IPS DF 6.9 (cell line): ENCODE data around the gene INO80C.
"Not testable (repeated sequence)": the region's sequence is repeated elsewhere in the genome, so short reads cannot be mapped to it uniquely, and the experiment has no call there.

Experiments
- DNase-seq: peaks from one replicate; pipeline ENCODE4 v3.0.0-alpha.2; 2013; ENCODE audit warnings: low read depth, low spot score
- H3K27ac ChIP-seq: one replicate; pipeline ENCODE4 v1.5.1; 2013; ENCODE audit warnings: low read length, control low read depth
- H3K27me3 ChIP-seq: 2 replicates; pipeline ENCODE4 v1.6.1; 2013; ENCODE audit warnings: mild to moderate bottlenecking, low read length; ENCODE audit not compliant: control insufficient read depth, insufficient read depth
- H3K36me3 ChIP-seq: 2 replicates; pipeline ENCODE4 v1.6.1; 2013; ENCODE audit warnings: low read length; ENCODE audit not compliant: control insufficient read depth, insufficient read depth
- H3K4me1 ChIP-seq: 2 replicates; pipeline ENCODE4 v1.6.1; 2013; ENCODE audit warnings: low read length; ENCODE audit not compliant: control insufficient read depth, insufficient read depth
- H3K4me3 ChIP-seq: 2 replicates; pipeline ENCODE4 v1.5.1; 2013; ENCODE audit warnings: mild to moderate bottlenecking, low read length
- H3K9me3 ChIP-seq: 2 replicates; pipeline ENCODE4 v1.6.1; 2013; ENCODE audit warnings: low read length, inconsistent platforms; ENCODE audit not compliant: control insufficient read depth, insufficient read depth
- WGBS: extraction: QIAGEN DNeasy Blood & Tissue Kit; methylation state at CpG from one replicate; pipeline ENCODE4 v1.1.7; 2013; ENCODE audit warnings: mixed read lengths, missing lambda C conversion rate; ENCODE audit not compliant: insufficient read length, insufficient coverage; 5-methylcytosine and 5-hydroxymethylcytosine counted together

The INO80C gene

GRCh38 chr18:35489913-35490490 lies 7.8 kb downstream of the INO80C start:
- Histone ChIP-seq H3K9me3 (no peaks in the 10 kb centered on the region), H3K27ac (no peak overlapping the region), H3K4me3 (no peak overlapping the region), H3K4me1 (peaks cover 10% of the 10 kb centered on the region; the same call in 1 of the 2 replicates), H3K27me3 (no peaks in the 10 kb centered on the region), H3K36me3 (no peaks in the 10 kb centered on the region)
- WGBS = no CpG with 5 or more reads among the region's 7 CpGs
- DNase-seq = no peak

GRCh38 chr18:35489281-35489680 lies 8.5 kb downstream of the INO80C start:
- not testable (repeated sequence) for H3K9me3 ChIP-seq, H3K27ac ChIP-seq, H3K4me3 ChIP-seq, H3K36me3 ChIP-seq, DNase-seq, H3K27me3 ChIP-seq
- H3K4me1 ChIP-seq = peaks cover 10% of the 10 kb centered on the region; the same call in 1 of the 2 replicates
- WGBS = no CpG with 5 or more reads among the region's 3 CpGs

GRCh38 chr18:35488396-35488795 lies 9.4 kb downstream of the INO80C start:
- H3K4me1 ChIP-seq = peaks cover 10% of the 10 kb centered on the region; the same call in 1 of the 2 replicates
- not testable (repeated sequence) for H3K4me3 ChIP-seq, H3K36me3 ChIP-seq, H3K9me3 ChIP-seq, H3K27me3 ChIP-seq, H3K27ac ChIP-seq, DNase-seq
- WGBS = no CpG with 5 or more reads among the region's 2 CpGs

- not testable (repeated sequence) for H3K36me3 ChIP-seq, H3K9me3 ChIP-seq, DNase-seq, H3K4me3 ChIP-seq, H3K27me3 ChIP-seq, H3K27ac ChIP-seq
- peaks cover 10% of the 10 kb centered on the region; the same call in 1 of the 2 replicates for H3K4me1 ChIP-seq
- no CpG with 5 or more reads among the region's 4 CpGs for WGBS
Observed at GRCh38 chr18:35487525-35487924, 10.2 kb downstream of the INO80C start.

- no CpG with 5 or more reads among the region's 1 CpG for WGBS
- Histone ChIP-seq H3K9me3 (no peaks in the 10 kb centered on the region), H3K27me3 (no peaks in the 10 kb centered on the region), H3K4me3 (no peak overlapping the region), H3K36me3 (no peaks in the 10 kb centered on the region), H3K27ac (no peak overlapping the region), H3K4me1 (peaks cover 8% of the 10 kb centered on the region; the same call in 1 of the 2 replicates)
- no peak for DNase-seq
Observed at GRCh38 chr18:35485852-35486251, 11.9 kb downstream of the INO80C start.

GRCh38 chr18:35484034-35484433 lies 13.7 kb downstream of the INO80C start:
- no peak for DNase-seq
- Histone ChIP-seq H3K4me1 (0 out of 2 replicates have a peak, but pooled peaks cover 3% of the 10 kb centered on the region), H3K27me3 (no peaks in the 10 kb centered on the region), H3K9me3 (no peaks in the 10 kb centered on the region), H3K27ac (no peak overlapping the region), H3K4me3 (no peak overlapping the region), H3K36me3 (no peaks in the 10 kb centered on the region)

- WGBS = no CpG with 5 or more reads among the region's 5 CpGs
- DNase-seq = no peak
- Histone ChIP-seq H3K27ac (no peak overlapping the region), H3K9me3 (no peaks in the 10 kb centered on the region), H3K4me3 (no peak overlapping the region), H3K27me3 (no peaks in the 10 kb centered on the region), H3K36me3 (no peaks in the 10 kb centered on the region), H3K4me1 (no peaks in the 10 kb centered on the region)
Observed at GRCh38 chr18:35481960-35482366, 15.8 kb downstream of the INO80C start.

- no peaks in the 10 kb centered on the region for H3K4me1 ChIP-seq
- no peaks in the 10 kb centered on the region for H3K27me3 ChIP-seq
- no peaks in the 10 kb centered on the region for H3K9me3 ChIP-seq
- DNase-seq = no peak
- H3K4me3 ChIP-seq = no peak overlapping the region
- no peak overlapping the region for H3K27ac ChIP-seq
- H3K36me3 ChIP-seq = no peaks in the 10 kb centered on the region
- no CpG with 5 or more reads among the region's 1 CpG for WGBS
Observed at GRCh38 chr18:35479911-35480586, 17.7 kb downstream of the INO80C start.

- no CpG with 5 or more reads among the region's 8 CpGs for WGBS
Observed at GRCh38 chr18:35478520-35479435, 19.0 kb downstream of the INO80C start.

GRCh38 chr18:35477974-35478373 lies 19.8 kb downstream of the INO80C start:
- DNase-seq = no peak
- Histone ChIP-seq H3K9me3 (no peaks in the 10 kb centered on the region), H3K4me1 (no peaks in the 10 kb centered on the region), H3K4me3 (no peak overlapping the region), H3K27ac (no peak overlapping the region), H3K27me3 (no peaks in the 10 kb centered on the region), H3K36me3 (no peaks in the 10 kb centered on the region)

More at GRCh38 chr18:35478520-35479435, 19.0 kb downstream of the INO80C start:
- H3K4me3 ChIP-seq = no peak overlapping the region
- H3K36me3 ChIP-seq = no peaks in the 10 kb centered on the region
- H3K4me1 ChIP-seq = no peaks in the 10 kb centered on the region
- H3K9me3 ChIP-seq = no peaks in the 10 kb centered on the region
- no peak overlapping the region for H3K27ac ChIP-seq
- DNase-seq = no peak
- no peaks in the 10 kb centered on the region for H3K27me3 ChIP-seq
